Measurements from ENCODE around the gene GALNS. TPM values are rescaled to one million over a fixed set of nuclear protein-coding genes. Genes with fewer than 3 reads are reported as not detected.

Gene GALNS
- total and polyA plus RNA-seq, 2 of the 8 experiments (the other 6 are each of a cell fraction or from before 2014, with no cell fraction given) = 8.9 to 17.8 TPM

DNA sequence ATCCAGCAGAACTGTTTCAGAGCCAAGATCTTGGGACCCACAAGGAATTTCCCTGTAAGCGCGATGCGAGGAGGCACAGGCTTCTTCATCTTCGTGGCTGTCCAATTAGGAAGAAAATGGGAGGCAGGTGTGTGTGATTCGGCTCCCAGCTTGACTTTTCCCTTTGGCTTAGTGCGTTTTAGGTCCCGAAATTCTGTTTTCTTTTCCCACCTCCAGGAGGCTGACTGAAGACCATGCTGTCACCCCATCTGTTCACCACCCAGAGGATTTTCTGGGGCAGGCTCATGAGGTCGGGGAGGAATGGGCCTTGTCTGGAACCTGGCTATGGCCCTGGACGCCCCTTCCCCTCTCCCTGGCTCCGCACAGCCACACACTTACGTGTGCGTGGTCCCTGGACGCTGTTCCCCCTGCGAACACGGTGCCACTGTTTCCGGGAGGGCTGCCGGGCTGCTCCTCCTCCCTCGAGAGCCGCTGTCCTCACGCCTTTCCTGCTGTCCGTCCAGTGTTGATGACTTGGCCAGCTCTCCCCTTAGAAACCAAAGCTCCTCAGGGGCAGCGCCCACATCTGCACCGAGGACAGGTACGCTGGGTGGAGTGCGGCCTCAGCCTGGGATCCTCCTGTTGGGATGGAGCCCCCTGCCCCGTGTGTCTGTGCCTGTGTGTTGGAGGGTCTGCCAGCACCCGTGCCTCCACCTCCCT, 12.4 kb upstream of the GALNS start:
- no peaks in the 10 kb centered on the region for H3K79me1 ChIP-seq (ENCODE audit: low read depth, low read length)
- 93% methylated on average over 27 of the region's 27 CpGs; no CpG with 5 or more reads in 1 of the 2 experiments for WGBS, 2 experiments (ENCODE audit: extremely low coverage in 1 of 2, insufficient coverage in 1 of 2, insufficient read length in 1 of 2, insufficient replicate concordance in 2 of 2, low coverage in 1 of 2, low lambda C conversion rate in 2 of 2, missing lambda C conversion rate in 1 of 2)
- no peak overlapping the region for H4K91ac ChIP-seq (replicated peaks; ENCODE audit: insufficient read length, low read length)
- no peaks in the 10 kb centered on the region for H3K9me3 ChIP-seq (ENCODE audit: insufficient read depth in 2 of 2, low read depth in 1 of 2, low read length in 1 of 2)
- no peak overlapping the region for H3K14ac ChIP-seq (ENCODE audit: insufficient read length)
- no peaks in the 10 kb centered on the region for H3K23me2 ChIP-seq (ENCODE audit: low read depth, low read length)
- POLR2A ChIA-PET (ENCODE audit: partially characterized antibody) = no interaction called here
- no peak for DNase-seq (ENCODE audit: low read depth in 1 of 2, low spot score in 2 of 2)
- no peaks in the 10 kb centered on the region for H3K36me3 ChIP-seq (ENCODE audit: control insufficient read depth in 2 of 4, insufficient read depth in 4 of 4, low read length in 3 of 4)
- no peak overlapping the region for H3K4me2 ChIP-seq (ENCODE audit: insufficient read depth in 1 of 2, low read depth in 2 of 2, low read length in 2 of 2)
- H2BK15ac ChIP-seq (ENCODE audit: low read length) = no peak overlapping the region
- H4K5ac ChIP-seq (ENCODE audit: insufficient read length, low read depth, low read length) = no peak overlapping the region
- H3K79me2 ChIP-seq (ENCODE audit: control insufficient read depth in 1 of 2, insufficient read depth in 2 of 2, low read length in 2 of 2) = no peaks in the 10 kb centered on the region
- no peak overlapping the region for H2BK120ac ChIP-seq (replicated peaks; ENCODE audit: low read depth, low read length)
- TF ChIP-seq EP300 (IDR thresholded peaks at IDR 0.05; ENCODE audit: borderline replicate concordance in 1 of 2, low read depth in 2 of 2, low read length in 2 of 2) (no peak), YY1 (IDR thresholded peaks at IDR 0.05; ENCODE audit: low read depth, low read length) (no peak), GTF2F1 (IDR thresholded peaks at IDR 0.05; ENCODE audit: borderline replicate concordance, low read depth, low read length) (no peak), SIRT6 (IDR thresholded peaks at IDR 0.05; ENCODE audit: low read length) (no peak)
- TF ChIP-seq, protein P1, sequence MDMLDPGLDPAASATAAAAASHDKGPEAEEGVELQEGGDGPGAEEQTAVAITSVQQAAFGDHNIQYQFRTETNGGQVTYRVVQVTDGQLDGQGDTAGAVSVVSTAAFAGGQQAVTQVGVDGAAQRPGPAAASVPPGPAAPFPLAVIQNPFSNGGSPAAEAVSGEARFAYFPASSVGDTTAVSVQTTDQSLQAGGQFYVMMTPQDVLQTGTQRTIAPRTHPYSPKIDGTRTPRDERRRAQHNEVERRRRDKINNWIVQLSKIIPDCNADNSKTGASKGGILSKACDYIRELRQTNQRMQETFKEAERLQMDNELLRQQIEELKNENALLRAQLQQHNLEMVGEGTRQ (IDR thresholded peaks at IDR 0.05; ENCODE audit: low read length) = no peak
- TF ChIP-seq, protein P2, sequence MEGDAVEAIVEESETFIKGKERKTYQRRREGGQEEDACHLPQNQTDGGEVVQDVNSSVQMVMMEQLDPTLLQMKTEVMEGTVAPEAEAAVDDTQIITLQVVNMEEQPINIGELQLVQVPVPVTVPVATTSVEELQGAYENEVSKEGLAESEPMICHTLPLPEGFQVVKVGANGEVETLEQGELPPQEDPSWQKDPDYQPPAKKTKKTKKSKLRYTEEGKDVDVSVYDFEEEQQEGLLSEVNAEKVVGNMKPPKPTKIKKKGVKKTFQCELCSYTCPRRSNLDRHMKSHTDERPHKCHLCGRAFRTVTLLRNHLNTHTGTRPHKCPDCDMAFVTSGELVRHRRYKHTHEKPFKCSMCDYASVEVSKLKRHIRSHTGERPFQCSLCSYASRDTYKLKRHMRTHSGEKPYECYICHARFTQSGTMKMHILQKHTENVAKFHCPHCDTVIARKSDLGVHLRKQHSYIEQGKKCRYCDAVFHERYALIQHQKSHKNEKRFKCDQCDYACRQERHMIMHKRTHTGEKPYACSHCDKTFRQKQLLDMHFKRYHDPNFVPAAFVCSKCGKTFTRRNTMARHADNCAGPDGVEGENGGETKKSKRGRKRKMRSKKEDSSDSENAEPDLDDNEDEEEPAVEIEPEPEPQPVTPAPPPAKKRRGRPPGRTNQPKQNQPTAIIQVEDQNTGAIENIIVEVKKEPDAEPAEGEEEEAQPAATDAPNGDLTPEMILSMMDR (IDR thresholded peaks at IDR 0.05; ENCODE audit: control extremely low read depth in 1 of 3, insufficient read depth in 1 of 3, low read depth in 1 of 3, low read length in 3 of 3) = no peak
- H3K9ac ChIP-seq (replicated peaks in 1 of 4; ENCODE audit: extremely low read depth in 1 of 4, low read depth in 3 of 4, low read length in 3 of 4) = no peak overlapping the region
- H3K18ac ChIP-seq (ENCODE audit: extremely low read depth, low read length) = no peak overlapping the region
- H4K20me1 ChIP-seq (replicated peaks in 1 of 2; ENCODE audit: control insufficient read depth in 1 of 2, insufficient read depth in 2 of 2, low read length in 2 of 2) = no peaks in the 10 kb centered on the region
- no peak overlapping the region for H3K4me3 ChIP-seq (ENCODE audit: extremely low read depth in 1 of 4, insufficient read depth in 2 of 4, low read depth in 3 of 4, low read length in 4 of 4)
- H3K27me3 ChIP-seq (replicated peaks in 1 of 4; ENCODE audit: control insufficient read depth in 3 of 4, extremely low read depth in 1 of 4, insufficient read depth in 3 of 4, low read length in 3 of 4) = no peaks in the 10 kb centered on the region
- no peak for FAIRE-seq
- no peak overlapping the region for H3K27ac ChIP-seq (ENCODE audit: low read depth, low read length)
- no peak overlapping the region for H3K56ac ChIP-seq (replicated peaks; ENCODE audit: insufficient read length, low read depth, low read length)
- H3K4me1 ChIP-seq (replicated peaks in 1 of 4; ENCODE audit: control insufficient read depth in 3 of 4, insufficient read depth in 4 of 4, low read length in 3 of 4) = no peaks in the 10 kb centered on the region; a peak in 1 of 7 replicates
- H4K8ac ChIP-seq (ENCODE audit: extremely low read depth, insufficient read depth, low read length) = peak overlapping the region; percentile 81
- CTCF ChIA-PET (ENCODE audit: partially characterized antibody) = interaction anchor here (0.6 to 4.1 kb wide), 5 partner anchors 10 to 847 kb away, joined by 3 to 18 read pairs (median 4); no protein-coding TSS in a partner anchor
- no peak overlapping the region for H3K4ac ChIP-seq (replicated peaks; ENCODE audit: insufficient read length, low read depth, low read length)
- no peak overlapping the region for H2BK5ac ChIP-seq (ENCODE audit: low read depth, low read length)
- no peak overlapping the region for H3K23ac ChIP-seq (ENCODE audit: insufficient read length)
- H2AFZ ChIP-seq (ENCODE audit: low read length) = no peak overlapping the region
- H2BK20ac ChIP-seq (ENCODE audit: low read length) = no peak overlapping the region
- no peak overlapping the region for H2AK5ac ChIP-seq (ENCODE audit: low read depth, low read length)
- no peak overlapping the region for H2BK12ac ChIP-seq (ENCODE audit: low read depth, low read length)
